Myocyte (in vitro differentiated cells): Measurements from ENCODE around the gene SURF4. TPM values are rescaled to one million over a fixed set of nuclear protein-coding genes. Genes with fewer than 3 reads are reported as not detected.

Source experiments
- total RNA-seq: library from RNA; depleted of rRNA; stranded (reverse); fragments of >200 nt; gene quantifications from 2 replicates; pipeline ENCODE4 v1.2.3, GENCODE V29; 2014

SURF4 gene
- total RNA-seq, 1 donor from 2014 or later: 296 TPM

Other genes starting within 250 kb of the SURF4 start
- 1.4 and 5.9 TPM in 2 replicates for gene GBGT1, start 212.1 kb downstream of the SURF4 start, total RNA-seq
- not detected in 2 replicates for gene OBP2B, start 166.8 kb downstream of the SURF4 start, total RNA-seq
- gene ABO, start 100.9 kb downstream of the SURF4 start, total RNA-seq: not detected in 2 replicates
- 26.7 and 30.9 TPM in 2 replicates for gene SURF6, start 39.9 kb downstream of the SURF4 start, total RNA-seq
- 34.7 and 37.4 TPM in 2 replicates for gene MED22, start 27.9 kb downstream of the SURF4 start, total RNA-seq
- gene RPL7A, start 27.8 kb downstream of the SURF4 start, total RNA-seq: 1,608 and 1,677 TPM in 2 replicates
- gene SURF1, start 19.6 kb downstream of the SURF4 start, total RNA-seq: 27.8 and 30.7 TPM in 2 replicates
- gene SURF2, start 19.5 kb downstream of the SURF4 start, total RNA-seq: 12.6 and 12.9 TPM in 2 replicates
- 0.21 and 2.2 TPM in 2 replicates for gene STKLD1, start 306 bp upstream of the SURF4 start, total RNA-seq
- gene REXO4, start 42.0 kb upstream of the SURF4 start, total RNA-seq: 28.5 and 32.7 TPM in 2 replicates
- 1.2 and 2.5 TPM in 2 replicates for gene ADAMTS13, start 46.3 kb upstream of the SURF4 start, total RNA-seq
- 20.2 and 26.6 TPM in 2 replicates for gene CACFD1, start 83.9 kb upstream of the SURF4 start, total RNA-seq
- gene SLC2A6, start 103.0 kb upstream of the SURF4 start, total RNA-seq: 16.0 and 16.9 TPM in 2 replicates
- gene MYMK, start 148.9 kb upstream of the SURF4 start, total RNA-seq: 441 and 664 TPM in 2 replicates
- 4.7 and 8.1 TPM in 2 replicates for gene ADAMTSL2, start 158.6 kb upstream of the SURF4 start, total RNA-seq
- gene FAM163B, start 233.3 kb upstream of the SURF4 start, total RNA-seq: not detected in 2 replicates